ENCODE measurements around the gene PRRT3.
"Not testable (repeated sequence)": the region's sequence is repeated elsewhere in the genome, so short reads cannot be mapped to it uniquely, and the experiment has no call there.

PRRT3 gene

DNA sequence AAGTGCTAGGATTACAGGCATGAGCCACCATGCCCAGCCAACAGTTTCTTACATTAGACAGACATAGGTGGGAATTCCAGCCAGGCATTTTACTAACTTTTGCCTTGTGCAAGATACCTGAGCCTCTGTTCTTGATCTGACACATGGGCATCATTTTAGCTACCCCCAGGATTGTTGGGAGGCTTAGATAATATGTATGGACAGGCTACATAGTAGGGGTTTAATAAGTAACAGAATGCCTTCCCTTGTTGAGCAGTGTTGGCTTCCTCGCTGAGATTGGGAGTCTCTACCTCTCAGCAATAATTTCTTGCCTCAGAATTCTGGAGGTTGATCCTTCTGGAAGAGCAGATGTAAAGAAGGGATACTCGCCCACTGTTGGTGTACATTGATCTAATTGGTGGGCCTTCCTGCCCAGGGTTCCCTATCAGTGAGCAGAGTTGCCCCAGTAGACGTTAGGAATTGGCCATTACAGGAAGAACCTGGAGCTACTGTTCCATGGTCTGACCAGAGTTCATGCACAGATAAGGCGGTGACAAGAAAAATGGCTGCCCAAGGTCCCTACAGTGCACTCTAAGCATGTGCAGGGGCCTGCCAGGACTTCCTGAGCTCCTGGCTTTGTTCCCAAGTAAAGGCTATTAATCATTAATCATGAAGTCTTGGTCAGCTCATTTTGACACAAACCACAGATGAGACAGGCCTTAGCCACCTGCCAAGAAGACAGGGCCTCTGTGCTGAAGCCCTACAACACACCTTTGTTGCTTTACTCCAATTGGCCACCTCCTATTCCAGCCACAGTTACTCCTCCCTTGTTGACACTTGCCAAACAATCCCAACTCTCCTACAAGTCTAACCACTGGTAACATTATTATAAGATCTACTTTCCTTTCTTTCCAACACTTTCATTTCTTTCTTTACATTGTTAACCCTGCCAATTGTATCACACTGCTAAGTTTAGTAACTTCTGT lies 54.5 kb downstream of the PRRT3 start:
- DNase-seq (ENCODE audit: low read depth): no peak

DNA sequence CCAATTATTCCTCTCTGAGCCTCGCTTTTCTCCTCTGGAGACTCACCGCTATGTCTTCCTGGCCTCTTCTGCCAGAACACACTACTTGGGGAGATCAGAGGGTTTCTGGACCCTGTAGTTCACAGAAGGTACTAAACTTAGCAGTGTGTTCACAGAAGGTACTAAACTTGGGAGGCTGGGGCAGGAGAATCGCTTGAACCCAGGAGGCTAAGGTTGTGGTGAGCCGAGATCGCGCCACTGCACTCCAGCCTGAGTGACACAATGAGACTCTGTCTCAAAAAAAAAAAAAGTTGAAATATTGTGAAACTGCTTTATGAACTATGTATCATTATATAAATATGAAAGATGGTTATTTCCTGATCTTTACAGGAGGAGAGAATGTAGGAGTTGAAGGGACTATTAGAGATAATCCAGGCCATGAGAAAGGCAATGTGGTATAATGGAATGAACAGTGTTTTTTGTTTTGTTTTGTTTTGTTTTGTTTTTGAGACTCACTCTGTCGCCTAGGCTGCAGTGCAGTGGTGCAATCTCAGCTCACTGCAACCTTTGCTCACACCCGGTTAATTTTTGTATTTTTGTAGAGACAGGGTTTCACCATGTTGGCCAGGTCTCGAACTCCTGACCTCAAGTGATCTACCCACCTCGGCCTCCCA lies 55.3 kb downstream of the PRRT3 start:
- not testable (repeated sequence) for DNase-seq (ENCODE audit: low read depth)

DNA sequence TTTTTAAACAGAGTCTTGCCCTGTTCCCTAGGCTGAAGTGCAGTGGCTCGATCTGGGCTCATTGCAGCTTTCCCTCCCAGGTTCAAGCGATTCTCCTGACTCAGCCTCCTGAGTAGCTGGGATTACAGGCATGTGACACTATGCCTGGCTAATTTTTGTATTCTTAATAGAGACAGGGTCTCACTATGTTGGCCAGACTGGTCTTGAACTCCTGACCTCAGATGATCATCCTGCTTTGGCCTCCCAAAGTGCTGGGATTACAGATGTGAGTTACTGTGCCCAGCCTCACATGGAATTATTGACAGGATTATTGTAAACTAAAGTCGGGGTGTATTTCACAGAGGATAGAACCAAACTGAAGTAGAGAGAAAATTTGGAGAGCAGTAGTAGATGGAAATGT lies 56.5 kb downstream of the PRRT3 start:
- DNase-seq (ENCODE audit: low read depth): not testable (repeated sequence)

Data from stimulated activated CD8-positive, alpha-beta memory T cell treated with anti-CD3 and anti-CD28 coated beads, Interleukin-15, amount 100 ng/mL, for 24 hours (primary cell).